Activated CD8-positive, alpha-beta memory T cell treated with anti-CD3 and anti-CD28 coated beads for 24 hours (primary cell): ENCODE measurements around the gene RSPH3.

Source experiments
- DNase-seq: peaks from one replicate; pipeline ENCODE4 v3.0.0-alpha.2; 2020

RSPH3 gene

GRCh38 chr6:158924499-158925455, 75.2 kb downstream of the RSPH3 start:
- no peak for DNase-seq

- DNase-seq, result no peak
Measured at GRCh38 chr6:158923805-158924498, 76.0 kb downstream of the RSPH3 start.
